NCI-H2171 (cell line): ENCODE measurements around the gene SPATA6.
"Not testable (repeated sequence)": the region's sequence is repeated elsewhere in the genome, so short reads cannot be mapped to it uniquely, and the experiment has no call there.

Source experiments
- DNase-seq: peaks from one replicate; lab custom pipeline; 2025; lab: John Stamatoyannopoulos, UW

SPATA6 gene

DNA sequence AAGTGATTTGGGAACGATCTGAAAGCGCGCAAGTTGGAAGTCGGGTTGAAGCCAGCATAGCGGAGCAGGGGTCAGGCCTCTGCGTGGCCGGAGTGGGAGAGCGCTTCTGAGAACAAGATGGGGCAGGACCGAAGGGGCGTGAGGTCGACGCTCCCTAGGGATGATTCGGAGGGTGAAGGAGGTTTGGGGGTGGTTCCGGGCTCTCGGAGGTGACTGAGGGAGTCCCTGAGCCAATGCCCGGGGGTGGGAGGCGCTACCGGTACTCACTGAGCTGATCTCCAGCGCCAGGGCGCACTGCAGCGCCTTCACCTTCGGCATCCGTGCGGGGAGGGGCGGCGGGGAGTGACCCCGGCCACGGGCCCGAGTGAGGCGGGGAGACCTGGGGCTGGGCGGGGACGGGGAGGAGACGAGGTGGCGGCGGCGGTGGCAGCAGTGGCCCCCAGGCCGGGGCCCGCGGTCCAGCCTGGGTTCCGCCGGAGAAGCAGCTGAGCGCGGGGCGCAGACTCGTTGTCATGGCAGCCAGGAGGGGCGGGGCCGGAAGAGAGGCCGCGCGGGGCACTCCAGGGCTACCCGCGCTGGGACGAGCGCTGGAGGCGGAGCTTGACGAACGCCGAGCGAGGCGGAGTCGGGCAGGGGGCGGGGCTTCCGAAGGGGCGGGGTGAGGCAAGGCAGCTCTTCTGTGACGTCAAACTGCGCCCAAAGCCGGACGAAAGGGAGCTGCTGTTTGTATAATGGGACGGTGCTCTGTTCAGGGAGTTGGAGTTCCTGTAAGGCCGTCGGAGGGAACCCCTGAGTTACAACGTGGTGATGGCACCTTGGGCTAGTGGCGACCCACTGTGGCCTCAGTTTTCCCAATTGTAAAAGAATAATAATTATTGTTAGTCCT lies at the start of gene SPATA6:
Gene SPATA6, minus strand, starts transcription at position 514 of the 886 bp plus-strand sequence. Its CDS starts 196 bp downstream, at position 318.
- DNase-seq: peak; percentile 94

DNA sequence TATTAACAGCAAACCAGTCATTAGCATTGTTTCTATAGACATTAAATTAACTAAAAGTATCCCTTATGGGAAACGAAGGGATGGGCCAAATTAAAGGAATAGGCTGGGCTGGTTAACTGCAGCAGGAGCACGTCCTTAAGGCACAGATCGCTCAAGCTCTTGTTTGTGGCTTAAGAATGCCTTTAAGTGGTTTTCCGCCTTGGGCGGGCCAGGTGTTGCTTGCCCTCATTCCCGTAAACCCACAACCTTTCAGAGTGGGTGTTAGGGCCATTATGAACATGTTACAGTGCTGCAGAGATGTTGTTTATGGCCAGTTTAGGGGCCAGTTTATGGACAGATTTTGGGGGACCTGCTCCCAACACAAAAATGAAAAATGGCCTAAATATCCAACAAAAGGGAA lies 47.9 kb upstream of the SPATA6 start:
- not testable (repeated sequence) for DNase-seq

DNA sequence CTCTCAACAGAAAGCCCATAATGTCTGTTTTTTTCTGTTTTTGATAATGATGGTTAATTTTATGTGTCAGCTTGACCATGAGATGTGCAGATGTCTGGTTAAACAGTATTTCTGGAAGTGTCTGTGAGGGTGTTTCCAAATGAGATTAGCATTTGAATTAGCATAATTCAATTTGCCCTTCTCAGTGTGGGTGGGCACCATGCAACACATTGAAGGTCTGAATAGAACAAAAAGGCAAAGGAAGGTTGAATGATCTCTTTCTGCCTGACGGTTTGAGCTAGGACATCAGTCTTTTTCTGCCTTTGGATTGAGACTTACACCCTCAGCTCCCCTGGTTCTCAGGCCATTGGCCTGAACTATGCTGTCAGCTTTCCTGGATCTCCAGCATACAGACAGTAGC lies 34.9 kb upstream of the SPATA6 start:
- DNase-seq: no peak

DNA sequence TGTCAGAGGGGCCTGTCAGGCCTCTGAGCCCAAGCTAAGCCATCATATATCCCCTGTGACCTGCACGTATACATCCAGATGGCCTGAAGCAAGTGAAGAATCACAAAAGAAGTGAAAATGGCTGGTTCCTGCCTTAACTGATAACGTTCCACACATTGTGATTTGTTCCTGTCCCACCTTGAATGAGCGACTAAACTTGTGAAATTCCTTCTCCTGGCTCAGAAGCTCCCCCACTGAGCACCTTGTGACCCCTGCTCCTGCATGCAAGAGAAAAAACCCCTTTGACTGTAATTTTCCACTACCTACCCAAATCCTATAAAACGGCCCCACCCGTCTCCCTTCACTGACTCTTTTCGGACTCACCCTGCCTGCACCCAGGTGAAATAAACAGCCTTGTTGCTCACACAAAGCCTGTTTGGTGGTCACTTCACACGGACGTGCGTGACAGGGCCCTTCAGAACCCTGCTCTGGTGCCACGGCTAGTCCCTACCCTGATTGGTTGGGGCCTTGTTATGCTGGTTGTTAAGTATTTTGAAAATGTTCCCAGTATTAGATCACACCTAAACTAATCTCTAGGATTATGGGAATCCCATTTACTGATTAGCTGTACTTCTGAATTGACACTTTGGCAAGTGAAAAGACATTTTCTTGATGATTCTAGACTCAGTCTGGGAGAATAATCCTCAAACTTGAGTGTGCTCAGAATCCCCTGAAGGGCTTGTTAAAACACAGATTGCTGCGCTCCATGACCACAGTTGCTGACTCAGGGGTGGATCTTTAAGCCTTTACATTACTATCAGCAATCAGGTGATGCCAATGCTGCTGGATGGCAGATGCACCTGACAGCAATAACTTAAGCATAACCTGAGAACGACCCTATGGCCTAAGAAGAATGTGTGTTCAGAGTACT lies 28.8 kb upstream of the SPATA6 start:
- no peak for DNase-seq

DNA sequence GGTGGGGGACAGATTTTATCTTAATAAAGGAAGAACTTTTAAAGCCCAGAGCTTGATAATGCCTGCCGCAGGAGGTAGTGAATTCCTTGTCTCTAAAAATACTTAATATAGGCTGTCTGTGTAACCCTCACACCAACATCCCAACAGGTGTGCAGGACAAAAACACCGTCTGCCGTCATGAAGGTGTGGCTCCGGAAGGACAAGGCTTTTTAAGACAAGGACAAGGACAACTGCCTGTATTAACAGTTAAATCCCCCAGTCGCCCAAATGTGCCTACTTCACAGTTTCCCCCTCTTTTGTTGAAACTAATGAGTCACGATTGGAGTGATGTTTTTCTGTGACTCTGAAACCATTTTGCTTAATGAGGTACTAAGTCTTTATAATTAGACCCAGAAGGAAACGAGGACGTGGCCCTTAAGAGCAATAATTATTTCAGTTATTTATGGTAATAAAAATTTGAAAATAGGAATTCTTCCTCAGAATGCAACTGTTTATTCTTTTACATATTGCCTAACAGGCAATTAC lies 27.3 kb upstream of the SPATA6 start:
- no peak for DNase-seq

DNA sequence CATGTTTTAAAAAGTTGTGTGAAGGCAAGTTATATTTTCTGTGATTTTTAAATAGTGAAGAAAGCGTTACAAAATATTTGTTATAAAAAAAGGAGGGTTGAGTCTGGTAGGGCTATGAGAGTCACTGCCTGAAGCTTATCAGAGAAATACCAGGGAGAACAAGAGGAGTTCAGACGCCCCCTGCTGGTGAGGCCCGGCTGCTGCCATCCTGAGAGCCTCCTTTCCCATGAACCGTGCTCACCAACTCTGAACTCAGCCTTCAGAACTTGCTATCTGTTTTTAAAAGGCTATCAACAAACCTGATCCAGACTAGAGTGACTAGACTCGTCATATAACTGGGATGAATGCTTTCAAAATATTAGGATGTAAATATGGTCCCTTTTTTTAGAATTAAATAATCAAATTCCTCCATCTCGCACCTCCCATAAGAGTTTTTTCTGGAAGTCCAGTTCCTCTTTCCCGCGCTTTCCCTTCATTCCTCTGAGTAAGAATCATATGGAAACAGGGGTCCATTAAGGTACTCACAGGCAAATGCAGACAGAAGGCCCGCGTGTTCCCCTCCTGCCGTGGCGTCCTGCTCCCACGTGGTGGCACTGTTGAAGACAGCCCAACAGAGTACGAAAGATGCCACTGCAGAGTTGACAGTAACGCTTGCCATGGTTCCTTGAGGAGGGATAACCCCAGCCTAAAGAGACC lies 26.2 kb upstream of the SPATA6 start:
- DNase-seq: peak; percentile 26

DNA sequence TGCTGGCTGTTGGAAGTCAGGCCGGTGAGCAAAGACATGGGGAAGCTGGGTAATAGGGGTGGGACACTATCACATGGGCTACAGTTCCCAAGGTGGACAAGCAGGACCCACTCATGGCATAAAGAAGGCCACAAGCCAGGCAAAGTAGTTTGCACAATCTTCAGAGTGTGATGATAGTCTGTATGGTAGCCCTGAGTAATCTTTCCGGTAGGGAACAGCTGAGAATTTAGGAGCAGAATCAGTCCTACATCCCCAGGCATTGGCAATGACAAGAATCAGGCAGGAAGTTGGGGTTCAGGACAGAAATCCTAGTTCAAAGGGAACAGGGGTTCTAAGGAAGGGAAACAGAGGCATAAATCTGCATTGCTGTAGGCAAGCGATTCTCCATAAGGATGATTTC lies 23.9 kb upstream of the SPATA6 start:
- no peak for DNase-seq

DNA sequence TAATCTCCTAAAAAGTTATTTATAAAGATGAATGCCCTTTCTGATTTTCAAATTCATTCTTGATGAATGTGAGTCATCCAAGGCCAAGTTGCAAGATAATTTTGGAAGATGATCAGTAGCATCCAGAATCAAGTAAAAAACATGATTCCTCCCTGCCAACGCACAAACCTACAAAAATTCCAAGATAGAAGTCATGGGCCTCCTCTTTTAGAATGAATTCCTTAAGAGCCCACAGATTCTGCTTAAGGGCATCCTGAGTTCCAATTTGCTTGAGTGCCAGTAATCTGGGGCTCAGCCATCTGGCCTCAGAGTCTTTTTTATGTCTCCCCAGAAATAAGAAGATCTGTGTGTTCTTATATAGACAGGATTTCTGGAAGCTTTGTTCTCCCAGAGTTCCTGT lies 23.2 kb upstream of the SPATA6 start:
- DNase-seq: no peak

DNA sequence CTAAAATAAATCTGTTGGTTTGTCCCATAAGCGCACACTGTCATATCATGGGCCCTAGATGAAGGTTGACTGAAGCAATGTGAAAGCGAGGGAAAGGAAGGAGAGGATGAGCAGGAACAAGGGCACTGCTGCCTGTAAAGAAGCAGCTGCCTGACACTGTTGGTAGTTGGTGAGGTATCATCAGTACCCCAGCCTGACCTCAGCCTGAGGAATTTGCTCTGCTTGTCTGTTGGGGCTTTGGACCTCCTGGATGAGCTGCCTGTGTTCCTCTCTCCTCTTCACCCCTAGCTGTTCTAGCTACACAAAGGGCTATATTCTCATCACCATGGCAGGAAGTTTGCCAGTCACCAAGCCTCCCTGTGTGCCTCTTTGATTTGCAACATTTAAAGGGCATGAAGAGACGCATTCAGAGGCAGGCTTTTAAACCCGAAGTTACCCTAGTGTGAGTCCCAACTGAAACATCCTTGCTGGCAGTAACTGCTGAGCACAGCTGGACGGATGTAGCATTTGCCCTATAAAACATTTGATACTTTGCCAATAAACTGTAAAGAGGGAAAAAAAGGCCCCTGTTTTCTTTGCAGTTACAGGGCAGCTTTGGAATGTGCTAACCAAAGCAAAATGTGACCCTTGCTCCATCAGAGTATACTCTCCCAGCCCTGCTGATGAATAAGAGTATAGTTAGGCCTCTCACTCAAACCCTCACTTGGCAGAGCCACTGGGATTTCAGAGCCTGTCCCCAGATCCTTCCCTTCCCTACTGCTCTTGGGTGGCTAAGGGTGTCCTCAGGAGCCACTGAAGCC lies 22.2 kb upstream of the SPATA6 start:
- no peak for DNase-seq

DNA sequence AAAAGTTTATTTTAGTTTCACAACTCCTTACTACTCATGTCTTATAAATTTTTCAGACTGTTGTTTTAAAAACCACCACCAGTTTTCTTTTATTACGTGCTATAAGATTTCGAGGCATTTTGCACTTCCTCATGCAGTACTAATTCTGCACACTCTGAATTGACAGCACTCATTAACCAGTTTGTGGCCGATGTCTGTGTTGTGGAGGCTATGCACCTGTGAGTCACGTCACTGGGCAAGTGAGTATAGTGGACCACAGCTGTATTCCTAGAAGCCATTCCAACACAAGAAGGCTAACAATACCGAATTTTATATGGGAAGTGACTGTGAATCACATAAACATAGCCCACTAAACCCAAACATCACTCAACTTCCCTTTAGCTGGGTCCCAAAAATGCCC lies 21.0 kb upstream of the SPATA6 start:
- DNase-seq: no peak

DNA sequence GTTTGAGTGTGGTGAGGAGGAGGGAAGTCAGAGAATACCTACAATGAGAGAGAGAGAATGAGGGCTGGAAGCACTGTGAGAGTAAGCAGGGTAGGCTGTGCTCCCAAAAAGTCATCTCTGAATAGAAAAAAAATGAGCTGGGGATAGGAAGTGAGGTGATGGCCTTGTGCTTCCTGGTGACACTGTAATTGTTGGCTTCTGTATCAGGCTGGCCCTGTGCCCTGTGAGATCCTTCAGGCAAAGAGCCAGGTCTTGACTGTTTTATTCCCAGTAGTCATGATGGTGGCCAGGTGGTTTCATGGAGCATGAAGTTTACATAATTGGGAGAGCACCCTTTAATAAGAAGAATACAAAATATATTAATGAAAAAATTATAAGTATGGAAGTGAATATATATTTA lies 20.4 kb upstream of the SPATA6 start:
- DNase-seq: peak; percentile 25

DNA sequence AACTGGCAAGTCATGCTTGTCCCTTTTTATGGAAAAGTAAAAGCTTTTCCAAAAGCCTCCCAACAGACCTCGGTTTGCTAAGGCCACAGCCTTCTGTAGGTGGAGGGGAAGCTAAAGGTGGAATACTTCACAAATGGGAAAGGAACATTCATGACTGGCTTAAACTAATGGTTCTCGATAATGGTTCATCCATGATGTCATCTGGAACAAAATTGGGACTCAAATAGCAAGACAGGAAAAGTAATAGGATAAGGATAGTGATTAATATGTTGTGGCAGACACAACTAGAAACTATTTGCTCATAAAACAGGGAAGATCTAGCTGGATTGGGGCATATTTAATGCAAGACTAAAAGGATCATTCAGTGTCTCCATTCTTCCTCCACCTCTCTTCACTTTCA lies 16.7 kb upstream of the SPATA6 start:
- DNase-seq: no peak

DNA sequence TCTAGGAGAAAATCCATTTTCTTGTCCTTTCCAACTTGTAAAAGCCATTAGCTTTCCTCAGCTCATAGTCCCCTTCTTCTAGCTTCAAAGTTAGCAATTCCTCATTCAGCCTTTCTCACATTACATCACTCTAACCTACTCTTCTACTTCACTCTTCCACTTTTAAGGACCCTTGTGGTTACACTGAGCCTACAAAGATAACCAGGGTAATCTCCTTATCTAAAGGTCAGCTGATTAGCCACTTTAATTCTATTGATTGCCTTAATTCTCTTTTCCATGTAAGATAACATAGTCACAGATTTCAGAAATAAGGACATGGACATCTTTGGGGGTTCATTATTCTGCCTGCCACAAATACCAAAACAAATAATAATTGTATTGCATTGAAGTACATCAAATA lies 8.5 kb upstream of the SPATA6 start:
- DNase-seq: no peak

DNA sequence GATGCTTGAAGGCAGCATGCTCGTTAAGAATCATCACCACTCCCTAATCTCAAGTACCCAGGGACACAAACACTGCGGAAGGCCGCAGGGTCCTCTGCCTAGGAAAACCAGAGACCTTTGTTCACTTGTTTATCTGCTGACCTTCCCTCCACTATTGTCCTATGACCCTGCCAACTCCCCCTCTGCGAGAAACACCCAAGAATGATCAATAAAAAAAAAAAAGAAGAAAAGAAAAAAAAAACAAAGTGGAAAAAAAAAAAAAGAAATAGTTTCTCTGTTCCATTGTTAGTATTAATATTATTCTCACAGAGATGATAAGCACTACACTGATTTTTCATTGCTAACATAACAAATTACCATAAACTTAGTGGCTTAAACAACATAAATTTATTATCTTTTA lies 8.0 kb upstream of the SPATA6 start:
- DNase-seq: not testable (repeated sequence)

DNA sequence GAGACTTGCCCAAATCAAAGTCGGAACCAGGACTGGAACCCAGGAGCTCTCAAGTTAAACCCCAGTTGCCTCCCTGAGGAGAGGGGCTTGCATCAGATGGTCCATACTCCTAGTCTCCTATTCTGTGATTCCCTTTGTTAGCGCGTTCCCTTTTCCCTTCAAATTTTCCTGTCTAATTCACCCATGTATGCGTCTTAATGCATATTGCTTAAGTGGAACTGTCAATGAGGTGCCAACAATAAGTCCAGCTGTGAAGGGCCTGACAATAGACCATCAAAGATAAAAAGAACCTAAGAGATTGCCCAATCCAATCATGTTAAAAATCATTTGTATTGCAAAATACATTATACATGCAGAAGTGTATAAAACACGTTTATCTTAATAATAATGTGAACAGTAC lies 634 bp upstream of the SPATA6 start:
- no peak for DNase-seq

DNA sequence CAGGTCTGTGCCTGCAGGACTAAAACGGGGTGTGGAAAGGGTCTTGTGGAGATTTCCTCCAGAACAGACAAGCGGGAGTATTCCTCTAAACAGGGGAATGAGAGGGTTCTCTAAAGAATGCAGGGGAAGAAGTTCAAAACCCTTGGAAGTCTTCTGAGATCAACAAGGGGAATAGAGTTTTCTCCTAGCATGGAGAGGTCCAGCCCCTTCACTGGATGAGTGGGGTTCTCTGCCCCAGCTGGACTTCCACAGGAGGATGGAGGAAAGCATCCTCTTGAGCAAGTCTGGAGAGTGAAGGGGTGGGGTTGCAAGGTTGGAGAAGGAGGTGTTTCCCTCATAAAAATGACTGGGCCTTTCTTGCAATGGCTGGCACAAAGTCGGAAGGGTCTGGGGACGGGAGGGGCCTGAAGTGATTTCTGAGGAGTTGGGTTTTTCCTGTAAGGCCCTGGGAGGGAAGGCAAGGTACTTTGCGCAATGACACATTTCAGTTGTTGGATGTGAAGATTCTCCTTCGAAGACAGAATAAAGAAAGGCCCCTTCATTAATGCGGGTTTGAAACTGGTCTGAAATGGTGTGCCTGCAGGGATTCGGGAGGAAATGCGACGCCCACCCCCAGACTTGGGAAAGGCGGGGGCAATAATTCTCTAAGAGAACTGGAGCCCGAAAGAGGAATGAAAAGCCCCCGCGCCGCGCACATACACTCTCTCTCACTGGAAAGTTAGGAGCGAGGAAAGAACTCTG lies 884 bp downstream of the SPATA6 start:
- no peak for DNase-seq

DNA sequence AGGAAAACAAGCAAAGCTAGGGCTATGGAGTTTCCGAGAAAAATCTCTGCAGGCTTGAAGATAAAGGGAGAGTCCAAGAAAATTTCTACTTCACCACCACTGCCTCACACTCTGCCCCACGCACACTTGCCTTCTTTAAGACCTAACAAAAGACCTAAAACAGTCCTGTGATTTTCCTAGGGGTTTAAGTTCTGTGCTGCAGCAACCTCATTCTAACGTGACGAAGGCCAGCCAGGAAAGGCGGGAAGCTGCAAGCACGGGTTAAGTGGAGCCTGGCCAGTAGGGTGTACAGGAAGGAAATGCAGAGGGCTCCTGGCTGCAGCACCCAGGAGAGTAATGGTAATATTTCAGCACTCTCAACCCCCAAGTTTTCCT lies 1.5 kb downstream of the SPATA6 start:
- no peak for DNase-seq

DNA sequence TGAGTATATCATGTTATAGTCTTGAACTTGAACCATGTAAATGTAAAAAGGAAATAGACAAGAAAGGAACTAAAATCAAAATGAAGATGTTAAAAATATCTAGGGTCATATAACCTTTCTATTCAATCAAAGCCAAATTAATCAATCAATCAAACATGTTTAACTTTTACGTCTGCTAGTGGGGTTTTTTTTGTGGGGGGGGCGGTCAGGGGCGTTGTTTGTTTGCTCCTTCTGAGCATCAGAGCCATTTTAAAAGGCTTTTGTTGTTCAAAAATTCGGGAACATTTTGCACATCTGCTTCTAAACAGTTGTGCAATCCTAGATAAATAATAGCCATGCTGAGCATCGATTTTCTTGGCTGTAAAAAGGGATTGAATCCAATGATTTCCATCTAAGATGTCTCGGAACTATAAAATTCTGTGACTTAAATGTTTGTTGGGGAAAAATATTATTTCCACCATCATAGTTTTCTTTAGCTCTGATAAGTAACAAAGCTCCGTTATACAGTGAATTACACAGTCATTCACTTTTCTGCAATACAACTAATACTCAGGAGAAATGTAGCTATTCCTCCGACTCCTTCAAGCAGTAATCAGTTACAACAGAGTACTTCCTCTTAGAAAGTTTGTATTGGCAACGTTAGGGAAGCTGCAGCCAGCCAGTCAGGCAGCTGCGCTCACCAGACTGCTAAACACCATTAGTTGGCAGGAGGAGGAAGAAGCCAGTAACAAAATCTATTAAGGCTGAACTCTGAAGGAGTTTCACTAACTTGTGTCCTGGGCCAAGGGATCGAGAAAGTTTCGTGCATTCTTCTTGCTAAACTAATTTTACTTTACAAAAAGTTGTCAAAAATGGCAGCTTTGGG lies 2.2 kb downstream of the SPATA6 start:
- no peak for DNase-seq

DNA sequence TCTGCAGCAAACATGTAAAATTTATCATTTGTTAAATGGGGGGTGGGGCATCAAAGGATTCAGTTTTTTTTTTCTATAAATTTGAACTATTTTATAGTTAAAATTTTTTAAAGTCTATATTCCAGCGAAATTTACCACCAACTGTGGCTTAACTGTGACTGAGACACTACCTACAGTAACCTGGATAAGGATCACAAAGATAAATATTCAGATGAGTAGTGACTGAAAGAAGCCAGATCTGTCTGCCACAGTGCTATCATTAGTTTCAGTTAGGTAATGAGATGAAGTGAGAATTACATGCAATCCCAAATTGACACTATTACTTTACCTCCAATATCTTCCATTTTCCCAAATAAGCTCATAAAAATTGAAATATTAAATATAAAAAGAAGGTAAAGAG lies 5.4 kb downstream of the SPATA6 start:
- no peak for DNase-seq
